ENCODE data around the gene ECEL1.
A peak's percentile ranks its signal among the peaks of the same experiment; 100 is the strongest.

The ECEL1 gene

GRCh38 chr2:232512602-232513001 lies 25.0 kb upstream of the ECEL1 start:
- no peak for TF ChIP-seq CTCF (IDR thresholded peaks at IDR 0.05; ENCODE audit: insufficient read depth, missing control alignments)
- DNase-seq (ENCODE audit: insufficient read length, low spot score): peak; percentile 83
- no peak for FAIRE-seq

- no peak for TF ChIP-seq CTCF (IDR thresholded peaks at IDR 0.05; ENCODE audit: insufficient read depth, missing control alignments)
- FAIRE-seq (no peak), DNase-seq (ENCODE audit: insufficient read length, low spot score) (no peak)
Observed at GRCh38 chr2:232511336-232511890, 23.8 kb upstream of the ECEL1 start.

GRCh38 chr2:232508251-232508650 lies 20.6 kb upstream of the ECEL1 start:
- DNase-seq (ENCODE audit: insufficient read length, low spot score) (no peak), FAIRE-seq (no peak)
- TF ChIP-seq CTCF (IDR thresholded peaks at IDR 0.05; ENCODE audit: insufficient read depth, missing control alignments): no peak

GRCh38 chr2:232506709-232507108 lies 19.1 kb upstream of the ECEL1 start:
- no peak for FAIRE-seq
- no peak for TF ChIP-seq CTCF (IDR thresholded peaks at IDR 0.05; ENCODE audit: insufficient read depth, missing control alignments)
- no peak for DNase-seq (ENCODE audit: insufficient read length, low spot score)

GRCh38 chr2:232505856-232506255 lies 18.2 kb upstream of the ECEL1 start:
- DNase-seq (ENCODE audit: insufficient read length, low spot score) (no peak), FAIRE-seq (no peak)
- no peak for TF ChIP-seq CTCF (IDR thresholded peaks at IDR 0.05; ENCODE audit: insufficient read depth, missing control alignments)

GRCh38 chr2:232504438-232504837 lies 16.8 kb upstream of the ECEL1 start:
- TF ChIP-seq CTCF (IDR thresholded peaks at IDR 0.05; ENCODE audit: insufficient read depth, missing control alignments): no peak
- FAIRE-seq (no peak), DNase-seq (ENCODE audit: insufficient read length, low spot score) (no peak)

GRCh38 chr2:232503809-232504323 lies 16.2 kb upstream of the ECEL1 start:
- no peak for FAIRE-seq
- no peak for DNase-seq (ENCODE audit: insufficient read length, low spot score)

More at GRCh38 chr2:232503809-232504323, 16.2 kb upstream of the ECEL1 start:
- TF ChIP-seq CTCF (IDR thresholded peaks at IDR 0.05; ENCODE audit: insufficient read depth, missing control alignments): no peak
